PC-9 (cell line): Measurements from ENCODE around the gene ERBB4.

ENCODE experiments used
- CTCF ChIP-seq: fragments of 200-600 bp; sonication (generic); conservative IDR thresholded peaks from 2 replicates; pipeline ENCODE4 v1.6.1; 2017; ENCODE audit warnings: mixed run types, antibody characterized with exemption, mild to moderate bottlenecking, moderate library complexity
- EZH2 ChIP-seq: fragments of 200-600 bp; sonication (generic); IDR thresholded peaks from 2 replicates; pipeline ENCODE4 v1.8.0; 2017; ENCODE audit warnings: antibody characterized with exemption, low read depth

- no peak for TF ChIP-seq CTCF
- no peak for TF ChIP-seq EZH2
Measured at GRCh38 chr2:212117926-212118325, 420.7 kb downstream of the ERBB4 start.
